HEK293 (cell line): Measurements from ENCODE around the gene SLC46A2.

Source experiments
- BCL11A ChIP-seq: fragments of 450-650 bp; formaldehyde crosslinking; IDR thresholded peaks from 2 replicates; pipeline ENCODE4 v1.5.1; 2016; ENCODE audit warnings: low read depth, missing biosample characterization, missing genetic modification characterization
- ZNF274 ChIP-seq, 2 experiments: fragments of 200-500 bp in 1 of 2; fragments of 450-650 bp in 1 of 2; sonication (Bioruptor generic) in 1 of 2; formaldehyde crosslinking in 1 of 2; IDR thresholded peaks; 2 replicates each; pipeline versions ENCODE4 v1.5.1 to v1.6.1; 2014 to 2016; ENCODE audit warnings: borderline replicate concordance in 1 of 2, inconsistent platforms in 1 of 2, low read length in 1 of 2, missing biosample characterization in 1 of 2, missing genetic modification characterization in 1 of 2

GRCh38 chr9:112911736-112912135 lies 21.1 kb upstream of the SLC46A2 start:
- no peak for TF ChIP-seq ZNF274 (IDR thresholded peaks at IDR 0.05; ENCODE audit: low read length)
- no peak for TF ChIP-seq ZNF274 (tag by site-specific recombination; IDR thresholded peaks at IDR 0.05; ENCODE audit: borderline replicate concordance)
- TF ChIP-seq BCL11A (tag by site-specific recombination) = no peak
